HPDE6-E6E7 (cell line): Measurements from ENCODE around the gene TM9SF4.

Experiments used
- DNase-seq: peaks from one replicate; pipeline ENCODE4 v3.0.0; 2011; ENCODE audit warnings: missing footprints; ENCODE audit errors: extremely low spot score

Gene TM9SF4, protein sequence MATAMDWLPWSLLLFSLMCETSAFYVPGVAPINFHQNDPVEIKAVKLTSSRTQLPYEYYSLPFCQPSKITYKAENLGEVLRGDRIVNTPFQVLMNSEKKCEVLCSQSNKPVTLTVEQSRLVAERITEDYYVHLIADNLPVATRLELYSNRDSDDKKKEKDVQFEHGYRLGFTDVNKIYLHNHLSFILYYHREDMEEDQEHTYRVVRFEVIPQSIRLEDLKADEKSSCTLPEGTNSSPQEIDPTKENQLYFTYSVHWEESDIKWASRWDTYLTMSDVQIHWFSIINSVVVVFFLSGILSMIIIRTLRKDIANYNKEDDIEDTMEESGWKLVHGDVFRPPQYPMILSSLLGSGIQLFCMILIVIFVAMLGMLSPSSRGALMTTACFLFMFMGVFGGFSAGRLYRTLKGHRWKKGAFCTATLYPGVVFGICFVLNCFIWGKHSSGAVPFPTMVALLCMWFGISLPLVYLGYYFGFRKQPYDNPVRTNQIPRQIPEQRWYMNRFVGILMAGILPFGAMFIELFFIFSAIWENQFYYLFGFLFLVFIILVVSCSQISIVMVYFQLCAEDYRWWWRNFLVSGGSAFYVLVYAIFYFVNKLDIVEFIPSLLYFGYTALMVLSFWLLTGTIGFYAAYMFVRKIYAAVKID

DNA sequence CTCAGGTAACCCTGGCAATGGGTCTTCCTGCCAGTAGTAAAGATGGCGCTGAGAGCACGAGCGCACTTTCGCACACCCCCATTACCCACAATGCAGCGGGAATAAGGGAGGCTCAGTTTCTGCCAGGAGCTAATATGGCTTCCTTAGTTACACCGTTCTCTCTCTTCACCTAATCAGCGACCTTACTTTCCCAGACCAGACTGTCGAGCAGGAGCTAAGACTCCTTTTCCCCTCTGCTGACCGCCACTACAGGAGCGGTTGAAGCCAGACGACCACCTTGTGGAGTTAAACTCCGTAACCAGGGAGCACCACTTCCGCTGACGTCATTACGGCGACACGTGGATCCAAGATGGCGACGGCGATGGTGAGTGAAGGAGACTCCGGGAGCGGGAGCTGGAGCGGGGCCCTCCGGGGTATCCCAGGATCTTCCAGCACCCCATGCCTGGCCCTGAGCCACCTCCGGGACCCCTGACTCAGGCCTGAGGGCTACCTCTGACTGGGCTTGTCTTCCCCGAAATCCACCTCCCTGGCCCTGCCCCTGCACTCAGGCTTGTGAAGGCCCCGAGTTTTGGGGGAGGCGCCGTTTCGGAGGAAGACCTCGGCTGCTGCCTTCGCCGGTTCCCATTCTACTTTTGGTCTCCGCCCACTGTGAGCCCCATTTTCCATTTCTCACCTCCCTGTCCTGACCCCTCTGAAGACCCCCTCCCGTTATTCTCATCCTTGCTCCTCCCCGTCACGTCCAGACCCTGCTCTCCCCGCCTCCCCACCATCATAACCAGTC lies at the start of gene TM9SF4:
TSS of gene TM9SF4 (plus strand) at position 323 of the 781 bp plus-strand sequence. CDS start at position 350, 27 bp downstream.
- peak; percentile 98 for DNase-seq

DNA sequence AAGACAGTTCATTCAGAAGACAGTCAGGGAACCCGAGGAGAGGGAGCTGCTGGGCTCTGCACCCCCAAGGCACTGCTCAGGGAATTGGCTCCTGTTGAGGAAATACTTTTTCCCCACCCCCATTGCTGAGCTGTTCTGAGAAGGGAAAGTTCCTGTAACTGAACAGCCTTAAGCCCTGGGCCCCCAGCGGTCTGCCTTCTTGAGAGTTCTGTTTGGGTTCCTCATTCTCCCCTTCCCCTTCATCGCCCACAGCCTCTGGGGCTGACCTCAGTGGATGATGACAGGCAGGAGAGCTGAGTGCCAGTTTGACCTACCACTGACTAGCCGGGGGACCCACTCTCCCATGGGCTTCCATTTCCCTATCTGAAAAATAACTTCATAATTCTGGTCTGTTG lies 46.7 kb upstream of the TM9SF4 start:
- no peak for DNase-seq

DNA sequence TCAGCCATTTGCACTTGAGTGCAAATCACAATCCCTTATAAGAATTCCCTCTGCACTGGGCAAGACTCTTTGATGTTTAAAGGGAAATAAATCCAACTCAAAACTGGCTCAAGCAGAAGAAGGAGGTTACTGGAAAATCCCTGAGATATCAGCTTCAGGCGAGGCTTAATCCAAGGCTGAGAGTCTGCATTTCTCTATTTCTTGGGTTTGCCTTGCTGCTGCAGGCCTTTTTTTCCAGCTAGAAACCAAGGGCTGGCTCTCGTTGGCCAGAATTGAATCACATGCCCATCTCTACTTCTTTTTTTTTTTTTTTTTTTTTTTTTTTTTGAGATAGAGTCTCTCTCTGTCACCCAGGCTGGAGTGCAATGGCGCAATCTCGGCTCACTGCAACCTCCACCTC lies 45.8 kb upstream of the TM9SF4 start:
- DNase-seq = no peak

DNA sequence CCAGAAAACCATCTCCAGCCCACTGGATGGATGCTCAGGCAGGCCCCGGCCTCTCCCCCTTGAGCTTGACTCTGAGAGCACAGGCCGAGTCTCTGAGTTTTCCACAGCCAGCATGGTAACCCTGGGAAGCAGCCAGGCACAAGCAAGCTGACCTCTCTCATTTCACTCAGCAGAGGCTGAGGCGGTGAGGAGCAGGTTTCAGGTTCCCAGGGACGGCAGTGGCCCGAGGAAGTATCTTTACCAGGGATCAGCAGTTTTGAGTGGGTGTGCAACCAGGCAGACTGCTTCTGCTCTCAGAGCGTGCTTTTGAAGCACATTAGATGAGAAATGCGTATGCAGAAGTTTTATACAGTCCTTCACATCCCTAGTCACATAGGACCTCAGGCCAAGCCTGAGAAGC lies 44.8 kb upstream of the TM9SF4 start:
- DNase-seq = no peak

DNA sequence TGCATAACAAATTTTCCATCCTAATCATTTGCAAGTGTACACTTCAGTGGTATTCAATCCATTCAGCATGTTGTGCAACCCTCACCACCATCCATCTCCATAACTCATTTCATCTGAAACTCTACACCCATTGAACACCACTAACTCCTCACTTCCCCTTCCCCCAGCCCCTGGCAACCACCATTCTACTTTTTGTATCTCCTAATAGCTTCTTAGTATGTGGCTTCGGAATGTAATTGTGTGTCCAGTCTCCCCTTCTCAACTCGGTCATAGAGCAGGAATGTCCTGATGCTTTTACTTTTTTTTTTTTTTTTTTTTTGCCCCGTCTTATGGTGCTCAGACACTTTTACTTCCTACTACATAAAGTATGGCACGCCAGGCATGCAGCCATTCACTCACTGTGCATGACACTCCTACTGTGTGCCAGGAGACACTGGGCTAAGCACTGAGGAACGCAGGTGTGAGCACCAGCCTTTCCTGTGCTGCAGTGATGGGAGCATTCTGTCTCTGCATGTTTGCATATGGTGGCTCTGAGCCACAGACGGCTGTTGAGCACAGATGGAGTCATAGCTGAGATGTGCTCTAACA lies 42.2 kb upstream of the TM9SF4 start:
- DNase-seq = no peak

DNA sequence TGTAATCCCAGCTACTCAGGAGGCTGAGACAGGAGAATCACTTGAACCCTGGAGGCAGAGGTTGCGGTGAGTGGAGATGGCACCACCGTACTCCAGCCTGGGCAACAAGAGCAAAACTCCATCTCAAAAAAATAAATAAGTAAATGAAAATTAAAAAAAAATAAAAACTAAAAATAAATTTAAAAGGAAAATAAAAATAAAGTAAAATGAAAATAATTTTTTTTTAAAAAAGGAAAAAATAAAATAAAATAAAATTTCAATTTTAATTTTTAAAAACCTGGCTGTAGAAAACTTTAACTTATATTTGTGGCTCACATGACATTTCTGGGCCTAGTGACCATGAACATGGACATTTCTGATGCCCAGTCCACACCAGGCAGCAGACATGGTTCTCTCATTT lies 41.3 kb upstream of the TM9SF4 start:
- no peak for DNase-seq

DNA sequence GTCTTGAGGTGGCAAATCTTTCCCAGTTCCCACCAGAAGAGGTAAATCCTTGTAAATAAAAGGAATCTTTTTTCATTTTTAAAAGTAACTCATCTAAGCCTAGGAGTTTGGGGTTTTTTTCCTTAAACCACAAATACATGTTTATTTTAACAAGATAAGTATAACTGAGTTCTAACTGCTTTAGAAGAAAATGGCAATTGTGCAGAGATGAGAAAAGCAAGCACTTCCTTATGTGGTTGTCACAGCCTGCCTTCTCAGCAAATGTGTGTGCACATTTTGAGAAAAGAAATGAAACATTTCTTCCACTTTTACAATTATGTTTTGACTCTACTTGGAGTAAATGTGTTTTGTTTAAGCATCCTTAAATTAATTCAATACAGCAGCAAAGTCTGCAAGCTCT lies 39.8 kb upstream of the TM9SF4 start:
- no peak for DNase-seq

DNA sequence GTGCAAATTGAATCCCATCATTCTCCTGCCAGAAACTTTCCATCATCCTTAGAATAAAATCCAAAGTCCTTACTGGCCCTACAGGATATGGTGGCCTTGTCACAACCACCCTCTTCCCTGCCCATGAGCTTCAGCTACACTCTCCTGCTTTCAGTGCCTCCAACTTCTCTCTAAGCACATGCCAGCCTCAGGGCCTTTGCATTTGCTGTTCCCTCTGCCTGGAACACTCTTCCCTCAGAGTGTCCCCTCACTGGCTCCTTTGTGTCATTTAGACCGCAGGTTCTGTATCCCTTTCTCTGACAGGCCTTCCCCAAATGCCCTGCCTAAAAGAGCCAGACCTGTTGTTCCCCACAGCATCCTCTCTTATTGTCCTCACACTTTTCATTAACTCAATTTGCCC lies 39.2 kb upstream of the TM9SF4 start:
- DNase-seq = no peak

DNA sequence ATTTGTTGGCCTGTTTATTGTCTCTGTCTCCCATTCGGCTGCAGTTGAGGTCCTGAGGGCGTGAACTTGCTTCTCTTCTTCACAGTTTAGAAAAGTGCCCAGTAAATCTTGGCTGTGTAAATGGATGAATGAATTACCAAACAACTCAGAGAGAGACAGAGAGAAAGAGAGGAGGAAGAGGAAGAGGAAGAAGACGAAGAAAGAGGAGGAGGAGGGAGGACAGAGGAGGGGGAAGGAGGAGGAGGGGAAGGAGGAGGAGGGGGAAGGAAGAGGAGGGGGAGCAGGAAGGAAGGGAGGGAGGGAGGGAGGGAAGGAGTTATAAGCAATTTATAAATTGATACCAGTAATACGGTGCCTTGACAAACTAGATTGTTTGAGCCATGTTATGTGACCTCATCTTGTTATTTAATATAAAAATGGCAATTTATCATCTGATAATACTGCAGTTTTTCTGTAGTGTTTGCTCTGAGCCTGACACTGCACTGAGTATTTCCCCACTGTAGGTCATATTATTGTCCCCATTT lies 38.8 kb upstream of the TM9SF4 start:
- DNase-seq = no peak

DNA sequence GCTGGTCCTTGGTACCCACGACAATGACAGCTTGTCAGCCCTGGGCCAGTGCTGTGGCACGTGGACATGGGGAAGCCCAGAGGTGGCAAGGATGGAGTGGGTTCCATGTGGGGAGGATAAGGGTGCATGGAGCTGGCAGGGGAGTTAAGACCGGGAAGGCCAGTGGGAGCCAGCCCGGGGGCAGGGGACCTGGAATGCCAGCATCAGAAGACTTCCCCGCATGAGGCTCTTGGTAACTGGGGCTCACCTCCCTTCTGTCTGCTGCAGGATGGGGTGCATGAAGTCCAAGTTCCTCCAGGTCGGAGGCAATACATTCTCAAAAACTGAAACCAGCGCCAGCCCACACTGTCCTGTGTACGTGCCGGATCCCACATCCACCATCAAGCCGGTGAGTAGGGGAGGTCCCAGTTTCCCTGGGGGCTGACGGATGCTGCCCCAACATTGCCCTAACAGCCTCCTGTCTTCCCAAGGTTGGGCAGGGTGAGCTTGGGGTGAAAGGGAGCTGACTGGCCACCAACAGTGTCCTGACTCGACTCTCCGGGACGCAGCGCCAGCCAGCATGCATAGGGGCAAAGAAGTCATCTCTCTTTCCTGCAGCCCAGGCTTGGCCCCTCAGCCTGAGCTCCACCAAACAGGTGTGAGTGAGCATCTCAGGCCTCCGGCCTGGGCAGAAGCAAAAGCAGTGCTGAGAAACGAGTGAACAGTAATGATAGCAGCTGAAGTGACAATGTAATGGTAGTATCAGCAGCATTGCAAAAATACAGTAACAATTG lies 37.9 kb upstream of the TM9SF4 start:
- DNase-seq = no peak

DNA sequence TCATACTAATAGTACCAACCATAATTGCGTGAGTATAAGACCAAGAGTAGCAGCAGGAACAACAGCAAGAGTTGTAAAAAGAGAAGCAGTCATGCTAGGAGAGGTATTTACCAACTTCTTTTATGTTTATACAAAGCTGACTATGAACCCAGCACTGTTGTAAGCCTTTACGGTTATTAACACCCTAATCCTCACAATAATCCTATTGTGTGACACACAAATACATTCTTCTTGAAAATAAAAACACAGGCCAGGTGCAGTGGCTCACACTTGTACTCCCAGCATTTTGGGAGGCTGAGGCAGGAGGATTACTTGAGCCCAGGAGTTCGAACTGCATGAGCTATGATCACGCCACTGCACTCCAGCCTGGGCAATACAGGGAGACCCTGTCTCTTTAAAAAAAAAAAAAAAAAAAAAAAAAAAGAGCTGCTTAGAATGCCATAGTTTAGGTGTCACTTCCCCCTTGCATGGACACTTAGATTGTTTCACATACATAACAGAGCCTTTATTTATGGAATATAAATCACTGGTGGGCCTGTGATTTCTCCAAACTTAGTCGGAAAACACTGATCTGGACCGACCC lies 37.3 kb upstream of the TM9SF4 start:
- no peak for DNase-seq

DNA sequence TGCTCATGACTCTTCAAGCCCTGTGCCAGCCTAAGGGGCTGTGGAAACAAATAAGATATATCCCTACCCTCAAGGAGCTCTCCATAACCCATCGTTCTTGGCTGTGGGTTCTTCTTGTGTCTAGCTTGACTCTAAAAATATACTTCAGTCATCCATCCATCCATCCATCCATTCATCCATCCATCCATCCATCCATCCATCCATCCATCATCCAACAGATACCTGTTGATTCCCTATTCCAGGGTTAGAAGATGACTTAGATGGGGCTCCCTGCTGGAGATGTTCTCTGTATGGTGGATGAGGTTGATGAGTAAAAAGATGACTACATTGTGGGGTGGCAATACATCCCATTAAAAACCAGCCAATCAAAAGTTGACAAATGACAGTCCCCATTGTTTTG lies 34.0 kb upstream of the TM9SF4 start:
- DNase-seq = no peak

DNA sequence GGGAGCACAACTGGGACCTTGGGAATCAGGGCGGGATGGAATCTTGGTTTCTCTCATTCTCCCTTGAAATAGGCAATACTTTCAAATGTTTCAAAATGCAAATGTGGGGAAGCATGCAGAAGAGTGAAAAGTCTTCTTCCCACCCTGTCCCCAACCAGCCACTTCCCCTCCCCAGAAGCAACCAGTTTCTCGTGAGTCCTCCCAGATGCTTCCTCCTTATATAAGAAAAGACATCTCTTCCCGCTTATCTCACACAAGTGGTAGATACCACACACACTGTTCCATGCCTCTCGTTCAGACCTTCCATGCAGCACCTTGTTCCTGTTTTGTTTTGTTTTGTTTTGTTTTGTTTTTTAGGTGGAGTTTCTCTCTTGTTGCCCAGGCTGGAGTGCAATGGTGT lies 32.3 kb upstream of the TM9SF4 start:
- no peak for DNase-seq

DNA sequence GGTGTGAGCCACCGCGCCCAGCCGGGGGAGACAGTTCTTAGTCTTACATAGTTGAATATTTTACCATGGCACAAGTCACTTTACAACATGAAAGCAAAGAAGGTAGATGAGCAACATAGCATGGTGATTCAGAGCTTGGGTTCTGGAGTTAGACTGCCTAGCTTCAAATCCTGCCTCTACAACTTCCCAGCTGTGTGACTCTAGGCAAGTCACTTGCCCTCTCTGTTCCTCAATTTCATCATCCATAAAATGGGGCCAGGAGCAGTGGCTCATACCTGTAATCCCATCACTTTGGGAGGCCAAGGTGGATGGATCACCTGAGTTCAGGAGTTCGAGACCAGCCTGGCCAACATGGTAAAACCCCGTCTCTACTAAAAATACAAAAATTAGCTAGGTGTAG lies 31.2 kb upstream of the TM9SF4 start:
- no peak for DNase-seq

DNA sequence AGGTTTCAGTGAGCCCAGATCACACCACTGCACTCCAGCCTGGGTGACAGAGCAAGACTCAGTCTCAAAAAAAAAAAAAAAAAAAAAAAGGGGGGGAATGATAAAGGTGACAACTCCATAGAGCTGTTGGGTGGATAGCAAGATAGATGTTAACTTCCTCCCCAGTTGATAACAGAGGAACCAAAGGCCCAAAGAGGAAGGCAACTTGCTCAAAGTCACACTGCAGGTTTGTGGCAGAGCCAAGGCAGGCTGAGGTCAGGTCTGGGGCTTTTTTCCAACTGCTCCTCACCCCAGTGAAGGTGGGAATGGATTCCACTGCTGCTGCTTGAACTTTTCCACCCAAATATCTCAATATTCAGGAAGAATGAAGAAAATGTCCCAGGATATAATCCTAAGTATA lies 30.7 kb upstream of the TM9SF4 start:
- no peak for DNase-seq

DNA sequence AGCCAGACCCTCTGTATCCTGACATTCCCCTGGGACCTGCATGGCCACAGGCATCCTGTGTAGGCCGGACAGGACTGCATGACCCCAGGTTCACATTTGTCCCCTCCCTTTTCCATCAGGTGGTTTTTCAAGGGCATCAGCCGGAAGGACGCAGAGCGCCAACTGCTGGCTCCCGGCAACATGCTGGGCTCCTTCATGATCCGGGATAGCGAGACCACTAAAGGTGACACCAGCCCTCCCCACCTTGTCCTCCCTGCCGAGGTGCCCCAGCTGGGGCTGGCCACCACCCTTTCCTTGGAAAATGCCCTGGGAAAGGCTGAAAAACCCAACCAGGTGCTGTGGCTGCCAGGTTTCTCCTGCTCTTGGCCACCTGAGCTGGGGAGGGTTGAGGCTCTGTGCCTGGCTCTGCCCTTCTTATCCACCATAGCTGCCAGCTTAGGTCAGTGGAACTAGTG lies 29.8 kb upstream of the TM9SF4 start:
- DNase-seq = no peak

DNA sequence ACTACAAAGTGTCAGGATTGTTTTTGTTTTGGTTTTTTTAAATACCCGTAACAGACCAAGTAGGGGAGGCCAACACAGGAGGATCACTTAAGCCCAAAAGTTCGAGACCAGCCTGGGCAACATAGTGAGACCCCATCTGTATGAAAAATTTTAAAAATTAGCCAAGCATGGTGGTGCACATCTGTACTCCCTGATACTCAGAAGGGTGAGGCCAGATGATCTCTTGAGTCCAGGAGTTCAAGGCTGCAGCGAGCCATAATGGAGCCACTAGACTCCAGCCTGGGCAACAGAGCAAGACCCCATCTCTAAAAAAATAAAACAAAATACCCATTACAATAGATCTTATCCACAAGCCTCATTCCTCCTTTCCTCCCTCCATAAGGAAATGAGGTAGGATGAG lies 28.7 kb upstream of the TM9SF4 start:
- no peak for DNase-seq

DNA sequence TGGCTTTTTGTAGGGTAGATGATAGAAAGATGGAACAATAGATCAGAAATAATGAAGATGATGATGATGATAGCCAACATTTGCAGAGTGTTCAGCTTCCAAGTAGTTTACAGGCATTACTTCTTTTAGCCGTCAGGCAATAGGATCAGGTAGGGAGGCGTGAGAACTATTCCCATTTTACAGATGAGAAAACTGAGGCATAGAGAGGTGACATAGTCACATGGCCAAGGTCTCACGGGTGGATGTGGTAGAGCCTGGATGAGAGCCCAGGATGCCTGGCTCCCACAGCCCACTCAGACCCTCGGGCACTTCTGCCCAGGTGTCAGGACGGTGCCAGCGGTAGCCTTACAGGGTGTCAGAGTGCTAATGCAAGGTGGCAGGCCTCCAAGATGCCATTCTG lies 26.0 kb upstream of the TM9SF4 start:
- DNase-seq = no peak

DNA sequence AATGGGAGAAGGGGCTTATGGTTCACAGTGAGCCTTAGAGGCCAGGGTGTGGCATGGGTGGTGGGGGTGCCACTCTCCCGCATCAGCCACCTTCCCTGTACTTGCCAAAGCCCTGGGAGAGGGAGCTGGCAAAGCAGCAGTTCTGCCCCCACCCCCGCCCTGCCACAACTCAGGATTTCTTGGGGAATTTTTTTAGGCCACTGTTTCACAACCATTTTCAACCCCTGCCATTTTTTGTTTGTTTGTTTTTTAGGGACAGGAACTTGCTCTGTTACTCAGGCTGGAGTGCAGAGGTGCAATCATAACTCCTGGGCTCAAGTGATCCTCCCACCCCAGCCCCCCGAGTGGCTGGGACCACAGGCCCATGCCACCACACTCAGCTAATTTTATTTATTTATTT lies 22.4 kb upstream of the TM9SF4 start:
- no peak for DNase-seq

DNA sequence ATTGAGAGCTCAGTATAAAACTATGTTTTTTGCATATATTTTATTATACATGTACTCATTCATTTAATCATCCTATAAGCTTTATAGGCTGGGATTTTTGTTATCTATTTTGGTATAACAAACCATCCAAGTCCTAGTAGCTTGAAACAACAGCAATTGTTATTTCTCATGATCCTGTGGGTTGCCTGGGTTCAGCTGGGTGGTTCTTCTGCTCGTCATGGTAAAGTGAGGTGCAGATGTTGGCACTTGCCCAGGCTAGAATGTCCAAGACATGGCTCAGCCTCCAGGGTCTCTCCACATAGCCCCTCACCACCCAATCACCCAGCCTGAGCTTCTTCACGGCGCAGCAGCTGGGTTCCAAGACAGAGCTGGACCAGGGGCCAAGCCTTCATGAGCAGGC lies 20.8 kb upstream of the TM9SF4 start:
- no peak for DNase-seq
